Activated naive CD8-positive, alpha-beta T cell treated with anti-CD3 and anti-CD28 coated beads, Interleukin-2, amount 10 ng/mL, durations not matched to agents 7 days and 5 days (primary cell): ENCODE data around the gene PLS3. TPM values are rescaled to one million over a fixed set of nuclear protein-coding genes. Genes with fewer than 3 reads are reported as not detected.
A peak's percentile ranks its signal among the peaks of the same experiment; 100 is the strongest.
"Not testable (repeated sequence)": the region's sequence is repeated elsewhere in the genome, so short reads cannot be mapped to it uniquely, and the experiment has no call there.

Experiments
- ATAC-seq: fragments of 150-1000 bp; cut with Tn5 transposase; one replicate; pipeline ENCODE4 v1.10.0; 2021; ENCODE audit warnings: low read depth, moderate library complexity
- POLR2A ChIA-PET: fragments of 350-600 bp; sonication (Branson Sonifier 250); formaldehyde crosslinking; loops from one replicate; lab custom pipeline; 2021; ENCODE audit warnings: antibody characterized with exemption; lab: Charles Lee
- DNase-seq: peaks from one replicate; pipeline ENCODE4 v3.0.0; 2021
- H3K27ac Mint-ChIP-seq: one replicate; pipeline ENCODE4 v1.8.0; 2022; ENCODE audit warnings: mild to moderate bottlenecking, mixed read lengths
- H3K27me3 Mint-ChIP-seq: one replicate; pipeline ENCODE4 v1.8.0; 2022; ENCODE audit warnings: mild to moderate bottlenecking, moderate library complexity, mixed read lengths
- H3K36me3 Mint-ChIP-seq: one replicate; pipeline ENCODE4 v1.8.0; 2021; ENCODE audit warnings: mild to moderate bottlenecking, mixed read lengths
- H3K4me1 Mint-ChIP-seq: one replicate; pipeline ENCODE4 v1.8.0; 2021; ENCODE audit warnings: mixed read lengths
- H3K4me3 Mint-ChIP-seq: one replicate; pipeline ENCODE4 v1.8.0; 2022; ENCODE audit warnings: mild to moderate bottlenecking, moderate library complexity, mixed read lengths
- H3K9me3 Mint-ChIP-seq: one replicate; pipeline ENCODE4 v1.8.0; 2021; ENCODE audit warnings: mixed read lengths
- total RNA-seq, 2 experiments: library from RNA; stranded (reverse); gene quantifications; one replicate each; pipeline ENCODE4 v1.2.3, GENCODE V29; 2021

PLS3 gene, protein sequence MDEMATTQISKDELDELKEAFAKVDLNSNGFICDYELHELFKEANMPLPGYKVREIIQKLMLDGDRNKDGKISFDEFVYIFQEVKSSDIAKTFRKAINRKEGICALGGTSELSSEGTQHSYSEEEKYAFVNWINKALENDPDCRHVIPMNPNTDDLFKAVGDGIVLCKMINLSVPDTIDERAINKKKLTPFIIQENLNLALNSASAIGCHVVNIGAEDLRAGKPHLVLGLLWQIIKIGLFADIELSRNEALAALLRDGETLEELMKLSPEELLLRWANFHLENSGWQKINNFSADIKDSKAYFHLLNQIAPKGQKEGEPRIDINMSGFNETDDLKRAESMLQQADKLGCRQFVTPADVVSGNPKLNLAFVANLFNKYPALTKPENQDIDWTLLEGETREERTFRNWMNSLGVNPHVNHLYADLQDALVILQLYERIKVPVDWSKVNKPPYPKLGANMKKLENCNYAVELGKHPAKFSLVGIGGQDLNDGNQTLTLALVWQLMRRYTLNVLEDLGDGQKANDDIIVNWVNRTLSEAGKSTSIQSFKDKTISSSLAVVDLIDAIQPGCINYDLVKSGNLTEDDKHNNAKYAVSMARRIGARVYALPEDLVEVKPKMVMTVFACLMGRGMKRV
- total RNA-seq: under 1 TPM in 1 of 2 experiments, not detected in 1; 0.53 TPM

DNA sequence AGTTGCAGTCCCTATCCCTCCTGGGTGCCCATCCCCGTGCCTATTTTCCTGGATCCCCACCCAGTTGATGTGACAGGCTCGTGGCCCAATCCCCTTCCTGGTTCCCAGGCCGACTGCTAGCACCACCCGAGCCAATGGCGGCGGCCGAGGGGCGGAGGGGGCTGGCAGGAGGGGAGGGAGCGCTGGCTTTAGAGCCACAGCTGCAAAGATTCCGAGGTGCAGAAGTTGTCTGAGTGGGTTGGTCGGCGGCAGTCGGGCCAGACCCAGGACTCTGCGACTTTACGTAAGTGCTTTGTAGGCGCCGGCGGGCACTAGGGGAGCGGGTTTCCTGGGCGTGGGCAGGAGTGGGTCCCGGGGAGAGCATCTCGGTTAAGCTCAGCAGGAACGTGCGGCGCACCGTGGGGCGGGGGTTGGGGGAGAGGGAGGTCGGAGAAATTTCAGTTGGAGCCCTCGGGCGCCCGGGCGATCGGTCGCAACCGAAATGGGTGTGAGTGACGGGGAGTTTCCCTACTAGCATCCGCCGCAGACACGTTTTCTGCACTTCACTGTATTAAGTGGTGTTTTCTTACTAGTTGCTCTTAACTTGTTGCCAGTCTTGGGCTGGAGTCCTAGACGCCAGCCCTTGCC lies at the start of gene PLS3:
PLS3 (plus strand) TSS at position 197 of the 627 bp plus-strand sequence. CDS start 49,077 bp downstream, outside the sequence.
- DNase-seq: peak; percentile 25
- POLR2A ChIA-PET: no interaction called here
- Mint-ChIP-seq H3K9me3 (no peaks in the 10 kb centered on the region), H3K4me1 (no peaks in the 10 kb centered on the region), H3K27ac (no peak within 1 kb of the TSS), H3K27me3 (peaks cover 13% of the 10 kb centered on the region), H3K36me3 (no peaks in the 10 kb centered on the region), H3K4me3 (peak within 1 kb of the TSS; percentile 66)
- ATAC-seq: peak; percentile 26

DNA sequence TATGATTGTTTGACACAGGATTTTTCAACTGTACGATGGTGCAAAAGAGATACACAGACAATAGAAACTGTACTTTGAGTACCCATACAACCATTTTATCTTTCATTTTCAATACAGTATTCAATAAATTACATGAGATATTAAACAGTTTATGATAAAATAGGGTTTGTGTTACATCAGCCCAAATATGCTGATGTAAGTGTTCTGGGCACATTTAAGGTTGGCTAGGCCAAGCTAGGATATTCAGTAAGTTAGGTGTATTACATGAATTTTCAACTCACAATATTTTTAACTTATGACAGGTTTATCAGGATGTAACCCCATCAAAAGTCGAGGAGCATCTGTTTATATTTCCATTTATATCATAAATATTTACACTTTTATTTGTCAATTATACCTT lies 42.9 kb upstream of the PLS3 start:
- H3K27ac Mint-ChIP-seq: no peak overlapping the region
- H3K4me3 Mint-ChIP-seq: no peak overlapping the region
- POLR2A ChIA-PET: no interaction called here
- no peaks in the 10 kb centered on the region for H3K4me1 Mint-ChIP-seq
- DNase-seq: no peak
- no peaks in the 10 kb centered on the region for H3K27me3 Mint-ChIP-seq
- no peaks in the 10 kb centered on the region for H3K36me3 Mint-ChIP-seq
- ATAC-seq: no peak
- H3K9me3 Mint-ChIP-seq: no peaks in the 10 kb centered on the region

DNA sequence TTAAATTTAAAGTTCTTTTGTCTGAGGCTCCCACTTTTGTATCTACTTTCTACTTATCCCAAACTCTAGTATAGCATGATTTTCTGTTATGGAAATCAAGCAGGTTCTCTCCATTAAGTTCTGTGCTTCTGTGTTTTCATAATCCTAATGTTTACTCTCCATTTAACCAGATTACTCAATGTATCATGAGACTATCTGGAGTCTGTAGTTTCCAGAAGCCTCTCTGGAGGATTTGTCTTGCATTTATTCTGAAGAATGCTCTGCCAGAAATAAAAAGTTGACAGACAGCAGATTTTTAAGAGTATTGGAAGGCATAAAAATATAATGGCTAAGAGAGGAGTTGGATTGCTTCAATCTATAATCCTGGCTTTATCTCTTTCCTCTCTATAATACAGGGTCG lies 39.2 kb upstream of the PLS3 start:
- Mint-ChIP-seq H3K27ac (no peak overlapping the region), H3K27me3 (no peaks in the 10 kb centered on the region), H3K36me3 (no peaks in the 10 kb centered on the region), H3K4me3 (no peak overlapping the region), H3K4me1 (no peaks in the 10 kb centered on the region), H3K9me3 (no peaks in the 10 kb centered on the region)
- ATAC-seq (no peak), DNase-seq (no peak)
- POLR2A ChIA-PET: no interaction called here

DNA sequence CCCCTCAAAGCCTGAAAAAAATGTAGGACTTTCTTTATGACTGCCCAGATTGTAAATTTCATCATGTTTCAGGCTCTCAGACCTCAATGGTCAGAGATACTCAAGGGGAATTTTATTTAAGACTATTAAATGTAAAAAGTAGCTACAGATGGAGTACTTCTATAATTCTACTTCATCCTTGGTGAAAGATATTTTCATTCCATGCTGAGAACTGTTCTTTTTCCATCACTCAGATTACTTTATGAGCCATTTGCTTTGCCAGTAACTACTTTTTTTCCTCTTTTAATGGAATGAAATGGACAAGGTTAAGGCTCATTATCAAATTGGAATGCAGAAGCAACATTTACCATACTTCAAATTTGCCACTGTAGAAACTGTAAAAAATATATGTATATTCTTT lies 38.0 kb upstream of the PLS3 start:
- Mint-ChIP-seq H3K27ac (no peak overlapping the region), H3K4me3 (no peak overlapping the region), H3K9me3 (no peaks in the 10 kb centered on the region), H3K4me1 (no peaks in the 10 kb centered on the region), H3K27me3 (no peaks in the 10 kb centered on the region), H3K36me3 (no peaks in the 10 kb centered on the region)
- POLR2A ChIA-PET: no interaction called here
- ATAC-seq (no peak), DNase-seq (no peak)

DNA sequence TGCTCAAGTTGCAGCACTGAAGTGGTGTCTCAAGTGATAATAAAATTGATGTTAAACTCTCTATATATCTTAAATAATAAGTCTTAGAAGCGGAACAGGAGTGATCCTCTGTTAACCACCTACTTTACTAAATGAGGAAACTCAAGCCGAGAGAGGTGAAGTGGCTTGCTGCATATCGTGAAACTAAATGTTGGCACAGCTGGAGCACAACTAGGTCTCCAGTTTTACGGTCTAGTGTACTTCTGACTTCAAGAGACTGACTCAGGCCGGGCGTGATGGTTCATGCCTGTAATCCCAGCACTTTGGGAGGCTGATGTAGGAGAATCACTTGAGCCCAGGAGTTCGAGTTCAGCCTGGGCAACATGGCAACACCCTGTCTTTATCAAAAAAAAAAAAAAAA lies 35.5 kb upstream of the PLS3 start:
- Mint-ChIP-seq H3K27me3 (no peaks in the 10 kb centered on the region), H3K4me3 (no peak overlapping the region), H3K9me3 (no peaks in the 10 kb centered on the region), H3K27ac (no peak overlapping the region), H3K36me3 (no peaks in the 10 kb centered on the region), H3K4me1 (no peaks in the 10 kb centered on the region)
- POLR2A ChIA-PET: no interaction called here
- no peak for DNase-seq
- ATAC-seq: no peak

DNA sequence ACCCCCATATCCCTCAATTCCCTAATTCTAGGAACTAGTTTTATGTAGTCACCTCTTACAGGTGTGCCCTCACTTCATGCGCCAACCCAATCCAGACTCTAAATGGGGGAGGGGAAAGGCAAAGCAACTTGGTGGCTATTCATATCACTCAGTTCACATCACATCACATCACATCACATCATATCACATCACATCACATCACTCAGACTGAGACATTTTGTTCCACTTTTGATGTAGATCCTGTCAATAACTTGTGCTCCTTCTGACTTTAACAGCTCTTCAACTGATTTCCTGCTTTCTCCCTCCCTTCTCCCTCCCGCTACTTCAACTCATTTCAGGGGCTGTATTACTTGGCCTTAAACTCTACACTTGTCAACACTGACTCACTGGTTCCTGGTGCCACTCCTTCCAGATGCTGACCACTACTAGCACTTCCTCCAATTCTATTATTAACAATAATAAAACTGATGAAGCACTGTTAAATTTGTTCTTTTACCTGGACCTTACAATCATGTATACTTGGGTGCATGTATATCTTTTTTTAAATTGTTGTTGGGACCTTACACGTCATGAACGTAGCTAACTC lies 29.1 kb upstream of the PLS3 start:
- ATAC-seq (no peak), DNase-seq (no peak)
- no peaks in the 10 kb centered on the region for H3K36me3 Mint-ChIP-seq
- H3K4me3 Mint-ChIP-seq: no peak overlapping the region
- H3K4me1 Mint-ChIP-seq: no peaks in the 10 kb centered on the region
- H3K27me3 Mint-ChIP-seq: no peaks in the 10 kb centered on the region
- no peak overlapping the region for H3K27ac Mint-ChIP-seq
- no peaks in the 10 kb centered on the region for H3K9me3 Mint-ChIP-seq
- POLR2A ChIA-PET: no interaction called here

DNA sequence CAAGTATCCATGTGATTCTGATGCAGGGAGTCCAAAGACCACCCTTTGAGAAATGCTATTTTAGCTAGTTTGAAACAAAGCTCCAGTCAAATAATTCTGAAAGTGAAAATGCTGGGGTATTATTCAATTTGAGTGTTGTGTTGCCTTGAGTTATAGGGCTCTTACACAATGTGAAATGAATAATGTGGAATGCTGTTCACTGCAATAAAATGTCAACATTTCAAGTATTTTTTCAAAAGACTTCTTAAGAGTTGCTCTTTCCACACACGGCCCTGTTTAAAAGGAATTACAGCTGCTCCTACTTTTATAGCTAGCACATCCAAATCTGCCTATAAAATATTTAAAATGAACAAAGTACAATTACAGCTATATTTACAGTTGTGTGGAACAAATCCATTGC lies 27.5 kb upstream of the PLS3 start:
- POLR2A ChIA-PET: no interaction called here
- Mint-ChIP-seq H3K4me1 (no peaks in the 10 kb centered on the region), H3K27ac (no peak overlapping the region), H3K36me3 (no peaks in the 10 kb centered on the region), H3K27me3 (no peaks in the 10 kb centered on the region), H3K4me3 (no peak overlapping the region), H3K9me3 (no peaks in the 10 kb centered on the region)
- DNase-seq: no peak
- no peak for ATAC-seq

DNA sequence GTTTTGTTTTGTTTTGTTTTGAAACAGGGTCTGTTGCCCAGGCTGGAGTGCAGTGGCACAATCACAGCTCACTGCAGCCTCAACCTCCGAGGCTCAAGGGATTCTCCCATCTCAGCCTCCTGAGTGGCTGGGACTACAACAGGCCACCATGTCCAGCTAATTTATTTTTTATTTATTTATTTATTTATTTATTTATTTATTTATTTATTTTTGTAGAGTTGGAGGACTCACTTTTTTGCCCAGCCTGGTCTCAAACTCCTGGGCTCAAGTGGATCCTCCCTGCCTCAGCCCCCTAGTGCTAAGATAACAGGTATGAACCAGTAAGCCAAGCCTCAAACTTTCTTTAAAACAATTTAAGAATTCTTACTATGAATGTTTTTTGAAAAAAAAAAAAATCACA lies 26.6 kb upstream of the PLS3 start:
- H3K36me3 Mint-ChIP-seq: no peaks in the 10 kb centered on the region
- H3K4me3 Mint-ChIP-seq: no peak overlapping the region
- DNase-seq (no peak), ATAC-seq (no peak)
- H3K27me3 Mint-ChIP-seq: no peaks in the 10 kb centered on the region
- H3K9me3 Mint-ChIP-seq: no peaks in the 10 kb centered on the region
- POLR2A ChIA-PET: no interaction called here
- H3K27ac Mint-ChIP-seq: no peak overlapping the region
- H3K4me1 Mint-ChIP-seq: no peaks in the 10 kb centered on the region

DNA sequence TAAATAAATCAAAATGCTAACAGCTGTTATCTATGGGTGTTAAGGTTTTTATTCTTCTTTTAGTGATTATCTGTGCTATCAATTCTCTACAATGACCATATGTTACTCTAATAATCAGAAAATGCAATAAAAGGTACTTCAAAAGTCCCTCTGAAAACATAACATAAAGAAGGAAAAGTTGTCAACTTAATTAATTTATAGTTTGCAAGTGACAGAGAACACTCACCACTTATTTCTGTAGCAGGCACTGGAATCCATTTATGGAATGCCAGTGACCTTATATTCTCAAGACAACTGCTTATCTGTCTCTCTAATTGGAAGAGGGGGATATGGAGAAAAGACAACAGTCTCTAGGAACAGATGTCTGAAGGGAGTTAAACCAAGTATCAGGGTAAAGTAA lies 25.6 kb upstream of the PLS3 start:
- ATAC-seq (no peak), DNase-seq (no peak)
- Mint-ChIP-seq H3K27ac (no peak overlapping the region), H3K4me3 (no peak overlapping the region), H3K9me3 (no peaks in the 10 kb centered on the region), H3K36me3 (no peaks in the 10 kb centered on the region), H3K27me3 (no peaks in the 10 kb centered on the region), H3K4me1 (no peaks in the 10 kb centered on the region)
- POLR2A ChIA-PET: no interaction called here

DNA sequence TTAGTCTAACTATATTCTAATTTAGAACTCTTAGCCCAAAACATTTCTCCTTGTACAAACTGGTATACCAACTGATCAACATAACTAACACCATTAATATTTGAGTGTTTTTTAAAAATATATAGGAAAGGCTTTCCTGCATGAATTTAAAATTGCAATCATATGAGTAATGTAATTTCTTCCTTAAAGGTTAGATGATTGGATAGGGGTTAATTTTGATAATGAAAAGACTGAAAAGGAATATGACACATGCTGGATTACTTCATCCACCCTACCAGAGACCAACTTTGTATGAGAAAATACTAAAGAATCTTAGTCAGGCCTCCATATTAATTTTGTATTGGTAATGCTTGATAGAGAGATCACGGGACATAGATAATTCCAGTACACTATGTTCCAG lies 25.1 kb upstream of the PLS3 start:
- POLR2A ChIA-PET: no interaction called here
- no peaks in the 10 kb centered on the region for H3K36me3 Mint-ChIP-seq
- no peak overlapping the region for H3K27ac Mint-ChIP-seq
- H3K4me1 Mint-ChIP-seq: no peaks in the 10 kb centered on the region
- ATAC-seq (no peak), DNase-seq (no peak)
- H3K4me3 Mint-ChIP-seq: no peak overlapping the region
- H3K9me3 Mint-ChIP-seq: no peaks in the 10 kb centered on the region
- no peaks in the 10 kb centered on the region for H3K27me3 Mint-ChIP-seq

DNA sequence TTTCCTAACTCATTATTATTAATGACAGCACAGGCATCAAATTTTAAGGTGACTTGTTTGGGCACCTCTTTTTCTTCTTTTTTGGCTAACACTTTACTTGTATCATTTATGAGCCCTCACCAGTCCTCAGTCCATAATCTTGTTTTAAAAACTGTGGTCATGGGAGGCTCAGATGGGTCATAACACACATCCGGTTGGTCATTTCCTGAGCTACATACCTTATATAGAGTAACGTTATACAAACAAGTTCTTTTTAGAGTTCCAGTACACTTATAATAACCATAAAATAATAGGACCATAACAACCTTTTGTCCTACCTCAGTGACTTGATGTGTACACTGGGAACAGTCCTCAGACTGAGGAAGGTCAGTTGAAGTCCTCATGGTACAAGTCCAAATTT lies 21.1 kb upstream of the PLS3 start:
- no peak overlapping the region for H3K4me3 Mint-ChIP-seq
- POLR2A ChIA-PET: no interaction called here
- H3K27me3 Mint-ChIP-seq: no peaks in the 10 kb centered on the region
- no peak for ATAC-seq
- H3K36me3 Mint-ChIP-seq: no peaks in the 10 kb centered on the region
- H3K4me1 Mint-ChIP-seq: no peaks in the 10 kb centered on the region
- no peak for DNase-seq
- no peak overlapping the region for H3K27ac Mint-ChIP-seq
- H3K9me3 Mint-ChIP-seq: no peaks in the 10 kb centered on the region

DNA sequence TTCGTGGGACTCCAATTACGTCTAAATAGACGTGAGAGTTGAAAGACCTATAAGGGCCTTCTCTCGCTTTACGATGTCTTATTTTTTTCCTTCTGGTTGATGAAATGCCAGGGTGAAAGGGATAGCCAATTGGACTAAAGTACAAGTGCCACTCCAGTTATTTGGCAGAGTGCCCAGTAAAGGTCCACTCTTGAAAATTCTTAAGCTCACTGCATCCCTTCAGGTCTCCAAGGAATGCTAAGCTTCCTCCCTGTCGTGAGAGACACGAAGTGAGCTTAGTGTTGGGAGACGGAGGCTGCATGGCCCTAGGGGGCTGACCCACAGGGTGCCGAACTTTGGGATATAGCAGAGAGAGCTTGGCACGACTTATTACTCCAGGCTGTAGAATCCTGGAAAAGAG lies 19.9 kb upstream of the PLS3 start:
- H3K27ac Mint-ChIP-seq, POLR2A ChIA-PET, DNase-seq, H3K36me3 Mint-ChIP-seq, H3K4me1 Mint-ChIP-seq, H3K27me3 Mint-ChIP-seq, H3K4me3 Mint-ChIP-seq, ATAC-seq, H3K9me3 Mint-ChIP-seq: not testable (repeated sequence)

DNA sequence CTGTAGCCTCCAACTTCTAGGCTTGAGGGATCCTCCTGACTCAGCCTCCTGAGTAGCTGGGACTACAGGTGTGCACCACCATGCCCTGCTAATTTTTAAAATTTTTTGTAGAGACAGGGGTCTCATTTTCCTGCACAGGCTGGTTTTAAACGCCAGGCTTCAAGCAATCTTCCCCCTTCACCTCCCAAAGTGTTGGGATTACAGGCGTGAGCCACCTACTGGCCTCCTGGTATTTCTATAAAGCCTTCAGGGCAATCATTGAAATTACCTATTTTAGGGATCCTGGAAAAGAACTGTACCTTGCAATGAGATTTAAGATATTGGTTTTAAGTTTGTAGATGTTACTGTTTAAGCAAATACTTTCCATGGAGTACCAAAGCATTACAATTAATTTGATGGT lies 13.5 kb upstream of the PLS3 start:
- H3K36me3 Mint-ChIP-seq: no peaks in the 10 kb centered on the region
- H3K4me1 Mint-ChIP-seq: no peaks in the 10 kb centered on the region
- POLR2A ChIA-PET: no interaction called here
- no peak for ATAC-seq
- H3K27ac Mint-ChIP-seq: no peak overlapping the region
- no peak overlapping the region for H3K4me3 Mint-ChIP-seq
- H3K9me3 Mint-ChIP-seq: no peaks in the 10 kb centered on the region
- H3K27me3 Mint-ChIP-seq: no peaks in the 10 kb centered on the region
- DNase-seq: no peak

DNA sequence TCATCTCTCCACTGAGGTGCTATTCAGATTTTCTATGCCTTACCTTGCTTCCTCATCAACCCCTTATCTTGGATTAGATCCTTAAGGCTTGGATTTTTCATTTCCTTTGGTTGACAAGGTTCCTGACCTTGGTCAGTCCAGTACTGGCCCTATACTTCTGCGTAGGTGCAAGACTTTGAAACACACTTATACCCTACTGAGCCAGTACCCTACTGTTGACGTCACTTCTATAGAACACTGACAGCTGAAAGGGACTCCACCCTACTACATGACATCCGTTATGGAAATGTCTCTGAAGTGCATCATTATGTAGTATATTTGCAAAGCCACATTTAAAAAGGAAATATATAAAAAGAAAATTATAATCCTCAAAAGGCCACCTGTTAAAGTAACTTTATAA lies 12.0 kb upstream of the PLS3 start:
- Mint-ChIP-seq H3K4me3 (no peak overlapping the region), H3K27ac (no peak overlapping the region), H3K36me3 (no peaks in the 10 kb centered on the region), H3K27me3 (no peaks in the 10 kb centered on the region), H3K9me3 (no peaks in the 10 kb centered on the region), H3K4me1 (no peaks in the 10 kb centered on the region)
- no peak for DNase-seq
- POLR2A ChIA-PET: no interaction called here
- no peak for ATAC-seq
